HK-2 (cell line): ENCODE results near the gene TBRG4.
"Not testable (repeated sequence)": the region's sequence is repeated elsewhere in the genome, so short reads cannot be mapped to it uniquely, and the experiment has no call there.

Source experiments
- DNase-seq: peaks from one replicate; pipeline ENCODE4 v3.0.0-alpha.2; 2018; ENCODE audit not compliant: unreplicated experiment

The TBRG4 gene

DNA sequence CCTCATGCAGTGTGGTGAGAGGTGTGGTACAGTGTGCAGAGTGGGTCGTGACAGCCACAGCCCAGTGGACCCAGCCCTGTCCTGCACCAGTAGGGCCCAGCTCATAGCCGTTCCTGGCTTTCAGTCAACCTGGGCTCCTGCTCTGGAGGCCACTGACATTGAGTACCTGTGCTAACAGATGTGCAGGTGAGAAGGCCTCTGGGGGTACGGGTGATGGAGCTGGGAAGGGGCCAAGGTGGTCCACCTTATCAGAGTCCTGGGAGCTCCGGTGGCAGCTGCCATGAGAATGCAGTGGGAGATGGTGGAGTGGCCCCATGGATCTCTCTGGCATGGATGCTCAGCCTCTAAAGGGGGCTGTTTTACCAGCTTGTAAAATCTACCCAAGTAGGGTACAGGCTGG, 6.1 kb upstream of the TBRG4 start:
- DNase-seq: no peak

DNA sequence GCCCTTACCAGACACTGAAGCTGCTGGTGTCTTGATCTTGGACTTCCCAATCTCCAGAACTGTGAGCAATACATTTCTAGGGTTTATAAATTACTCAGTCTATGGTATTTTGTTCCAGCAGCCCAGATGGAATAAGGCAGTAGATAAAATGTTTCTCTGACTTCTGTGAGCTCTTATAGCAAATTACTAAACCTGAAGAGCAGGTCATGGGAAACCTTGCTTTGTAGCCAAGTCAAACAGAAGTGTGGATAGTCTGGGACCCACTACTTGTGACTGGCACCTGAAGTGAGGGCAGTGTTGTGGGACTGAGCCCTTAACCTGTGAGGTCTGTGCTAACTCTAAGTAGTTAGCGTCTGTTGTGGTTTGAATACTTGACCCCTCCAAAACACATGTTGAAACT, 4.6 kb upstream of the TBRG4 start:
- DNase-seq: no peak

DNA sequence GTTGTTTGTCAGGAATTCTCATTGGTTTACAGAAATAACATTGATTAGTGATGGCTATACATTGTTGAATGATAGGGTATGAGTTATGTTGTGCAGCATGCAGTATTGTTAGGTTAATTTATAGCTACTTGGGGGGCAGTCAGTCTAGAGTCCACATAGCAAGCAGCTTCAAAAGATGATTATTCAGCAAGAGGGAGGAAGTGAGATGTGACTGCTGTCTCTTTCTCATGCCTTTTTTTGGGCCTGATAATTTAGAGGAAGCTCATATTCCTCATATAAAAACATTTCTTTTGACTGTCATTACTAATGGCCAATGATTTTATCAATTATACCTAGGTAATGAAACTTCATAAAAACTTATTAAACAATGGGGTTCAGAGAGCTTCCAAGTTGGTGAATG, 3.4 kb upstream of the TBRG4 start:
- DNase-seq: no peak

DNA sequence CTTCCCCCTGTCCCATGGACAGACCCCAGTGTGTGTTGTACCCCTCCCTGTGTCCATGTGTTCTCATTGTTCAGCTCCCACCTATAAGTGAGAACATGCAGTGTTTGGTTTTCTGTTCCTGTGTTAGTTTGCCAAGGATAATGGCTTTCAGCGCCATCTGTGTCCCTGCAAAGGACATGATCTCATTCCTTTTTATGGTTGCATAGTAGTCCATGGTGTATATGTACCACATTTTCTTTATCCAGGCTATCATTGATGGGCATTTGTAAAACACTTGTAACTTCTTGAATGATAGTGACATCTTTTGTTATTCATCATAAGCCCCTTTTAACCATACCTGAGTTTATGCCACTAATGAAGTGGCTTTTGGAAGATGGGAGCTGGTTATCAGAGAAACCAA, 2.8 kb upstream of the TBRG4 start:
- not testable (repeated sequence) for DNase-seq

DNA sequence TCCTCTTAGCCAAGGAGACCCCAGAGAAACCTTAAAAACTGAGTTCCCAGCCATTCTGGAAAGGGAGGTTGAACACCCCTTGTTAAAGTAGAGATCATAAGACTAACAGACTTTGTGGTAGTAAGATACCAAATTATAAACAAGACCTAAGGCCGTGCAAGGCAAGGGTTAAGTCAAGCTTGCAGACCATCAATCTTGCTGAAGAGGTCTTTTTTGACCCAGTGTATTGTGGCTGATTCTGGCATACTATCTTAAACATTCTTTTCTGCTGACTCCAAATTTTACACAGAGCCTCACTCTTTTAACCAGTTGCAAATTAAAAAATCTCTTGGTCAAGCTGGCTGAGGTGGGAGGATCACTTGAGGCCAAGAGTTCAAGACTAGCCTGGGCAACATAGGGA, 1.2 kb upstream of the TBRG4 start:
- DNase-seq: no peak

DNA sequence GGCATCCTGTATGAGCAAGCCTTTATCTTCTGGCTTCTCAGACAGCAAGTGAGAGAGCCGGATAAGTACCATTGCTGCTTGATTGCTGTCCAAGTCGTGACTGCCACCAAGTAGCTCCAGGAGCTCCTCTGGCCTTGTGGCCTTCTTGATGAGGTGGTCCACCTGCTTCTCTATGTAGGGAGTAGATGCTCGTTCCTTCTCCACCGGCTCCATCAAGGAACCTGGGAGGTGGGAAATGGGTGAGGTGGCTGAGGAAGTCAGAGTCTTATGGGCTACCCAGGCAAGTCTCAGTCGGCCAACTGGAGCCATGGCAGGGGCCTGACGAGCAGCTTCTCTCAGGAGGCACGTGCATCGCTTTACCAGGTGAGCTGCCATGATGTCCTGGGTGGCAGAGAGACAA, 2.6 kb downstream of the TBRG4 start:
- no peak for DNase-seq

DNA sequence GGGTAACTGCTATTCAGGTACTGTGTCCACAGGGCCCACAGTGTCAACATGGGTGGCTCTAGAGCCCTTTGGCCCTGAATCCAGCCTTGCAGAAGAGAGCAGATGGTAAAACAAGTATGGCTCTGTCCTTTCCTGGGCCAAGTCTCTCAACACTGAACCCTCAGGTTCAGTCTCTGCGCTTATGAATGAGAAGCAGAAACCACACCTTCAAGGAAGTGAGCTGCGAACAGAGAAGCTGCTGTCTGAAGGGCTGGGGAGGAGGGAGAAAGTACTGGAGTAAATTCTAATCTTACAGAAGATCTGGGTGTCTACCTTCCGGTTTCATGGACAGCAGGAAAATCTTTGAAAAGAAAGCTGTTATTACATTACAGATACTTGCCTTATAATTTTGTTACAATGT, 4.1 kb downstream of the TBRG4 start:
- no peak for DNase-seq

DNA sequence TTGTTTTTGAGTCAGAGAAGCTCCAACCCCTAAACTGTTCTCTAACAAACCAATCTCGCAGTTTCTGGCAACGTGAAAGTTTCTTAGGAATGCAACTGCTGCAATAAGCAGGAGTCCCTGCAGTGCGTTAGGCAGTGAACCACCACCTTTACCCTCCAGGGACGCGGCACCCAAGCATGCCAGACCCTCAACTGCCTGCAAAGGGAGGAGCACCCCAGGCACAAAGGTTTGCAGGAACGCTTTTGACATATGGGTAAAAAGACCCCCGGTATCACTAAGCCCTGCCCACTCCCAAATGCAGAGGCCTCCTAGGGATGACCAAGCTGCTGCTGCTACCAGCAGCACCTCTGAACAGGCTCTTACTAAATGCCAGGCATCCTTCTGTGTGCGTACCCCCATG, 4.7 kb downstream of the TBRG4 start:
- DNase-seq: no peak

DNA sequence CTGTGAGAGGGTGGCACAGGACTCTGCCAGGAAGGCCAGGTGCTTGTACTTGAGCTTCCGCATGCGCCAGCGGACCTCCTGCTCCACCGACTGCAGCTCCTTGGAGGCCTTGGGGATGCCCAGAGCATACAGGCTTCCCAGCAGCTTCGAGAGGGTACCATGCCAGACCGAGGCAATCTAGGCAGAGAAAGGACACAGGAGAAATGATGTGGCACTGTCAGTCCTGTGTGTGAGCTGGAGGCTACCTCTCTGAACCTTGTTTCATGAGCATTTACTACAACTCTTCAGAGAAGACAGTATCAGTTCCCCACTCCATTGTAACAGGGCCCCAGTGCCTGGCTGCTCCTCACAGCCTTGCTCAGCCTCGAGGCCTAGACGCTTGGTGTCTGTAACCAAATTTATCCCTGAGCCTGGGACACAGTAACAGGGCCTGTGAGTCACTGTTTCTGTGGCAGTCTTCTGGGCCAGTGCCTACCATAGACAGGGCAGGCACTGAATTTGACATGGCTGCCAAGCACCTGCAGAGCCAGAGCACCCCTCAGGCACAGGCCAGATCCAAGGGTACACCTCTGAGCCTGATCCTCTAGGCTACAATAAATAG, 5.8 kb downstream of the TBRG4 start:
- no peak for DNase-seq

DNA sequence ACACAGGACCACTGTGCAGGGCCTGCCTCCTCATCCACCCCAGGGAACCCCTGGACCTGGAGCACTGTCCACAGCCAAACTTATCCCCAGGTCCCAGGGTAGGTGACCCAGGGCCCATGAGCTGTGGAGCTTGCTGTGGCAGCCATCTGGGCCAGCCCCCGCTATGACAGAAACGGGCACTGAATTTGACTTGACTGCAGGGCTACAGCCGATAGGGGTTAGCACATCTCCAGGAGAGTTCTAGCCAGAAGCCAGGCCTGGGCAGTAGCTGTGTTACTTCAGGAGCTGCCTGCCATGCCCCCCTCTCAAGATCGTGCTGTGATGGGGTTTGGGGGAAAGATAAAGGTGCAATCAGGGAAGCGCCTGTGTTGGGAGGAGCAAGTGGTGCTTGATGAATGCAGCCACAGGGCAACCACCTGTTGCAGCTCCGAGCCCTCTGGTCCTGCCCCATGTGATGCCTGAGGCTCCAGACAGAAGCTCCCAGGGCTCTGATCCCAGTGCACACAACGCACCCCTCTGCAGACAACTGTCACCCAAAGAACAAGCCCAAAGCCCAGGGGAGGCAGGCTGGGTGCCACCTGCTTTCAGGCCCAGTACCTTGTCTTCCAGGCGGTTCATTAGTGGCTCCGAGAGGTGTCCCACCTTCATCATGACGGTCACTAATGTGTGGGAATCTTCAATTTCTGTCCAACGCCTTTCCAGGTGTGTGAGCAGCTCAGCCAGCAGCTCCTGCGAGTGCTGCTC, 6.5 kb downstream of the TBRG4 start:
- DNase-seq: no peak

DNA sequence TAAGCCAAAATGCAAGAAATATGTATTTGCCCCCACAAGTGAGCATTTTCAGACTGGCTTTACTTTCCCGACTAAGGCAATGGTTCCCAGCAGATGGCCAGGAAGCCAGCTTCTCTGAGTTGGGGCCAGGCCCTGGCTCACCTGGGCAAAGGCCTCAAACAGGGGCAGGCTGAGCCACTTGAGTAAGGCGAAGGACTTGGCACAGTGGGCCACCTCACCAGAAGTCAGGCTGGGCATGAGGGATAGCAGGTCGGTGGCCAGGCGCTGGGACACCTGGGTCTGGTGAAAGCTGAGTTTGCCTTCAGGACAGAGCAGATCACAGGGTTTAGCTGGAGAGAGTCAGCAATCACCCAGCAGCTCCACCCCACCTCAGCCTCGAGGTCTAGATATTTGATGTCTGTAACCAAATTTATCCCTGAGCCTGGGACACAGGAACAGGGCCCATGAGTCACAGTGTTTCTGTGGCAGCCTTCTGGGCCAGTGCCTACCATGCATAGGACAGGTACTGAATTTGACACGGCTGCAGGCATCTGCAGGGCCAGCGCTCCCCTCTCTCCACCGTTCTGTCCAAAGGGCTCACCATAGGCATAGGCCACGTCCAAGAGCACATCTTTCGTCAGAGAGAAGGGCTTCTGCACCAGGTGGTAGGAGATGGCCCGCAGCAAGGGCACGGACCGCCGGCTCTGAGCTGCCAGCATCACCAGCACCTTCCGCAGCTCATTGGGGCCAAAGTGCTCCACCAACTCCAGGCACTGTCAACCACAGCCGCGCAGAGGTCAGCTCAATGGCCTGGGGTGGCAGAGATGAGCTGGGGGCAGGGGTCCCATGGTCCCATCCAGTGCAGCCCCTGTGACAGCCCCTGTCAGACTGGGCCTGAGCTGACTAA, 7.3 kb downstream of the TBRG4 start:
- no peak for DNase-seq

DNA sequence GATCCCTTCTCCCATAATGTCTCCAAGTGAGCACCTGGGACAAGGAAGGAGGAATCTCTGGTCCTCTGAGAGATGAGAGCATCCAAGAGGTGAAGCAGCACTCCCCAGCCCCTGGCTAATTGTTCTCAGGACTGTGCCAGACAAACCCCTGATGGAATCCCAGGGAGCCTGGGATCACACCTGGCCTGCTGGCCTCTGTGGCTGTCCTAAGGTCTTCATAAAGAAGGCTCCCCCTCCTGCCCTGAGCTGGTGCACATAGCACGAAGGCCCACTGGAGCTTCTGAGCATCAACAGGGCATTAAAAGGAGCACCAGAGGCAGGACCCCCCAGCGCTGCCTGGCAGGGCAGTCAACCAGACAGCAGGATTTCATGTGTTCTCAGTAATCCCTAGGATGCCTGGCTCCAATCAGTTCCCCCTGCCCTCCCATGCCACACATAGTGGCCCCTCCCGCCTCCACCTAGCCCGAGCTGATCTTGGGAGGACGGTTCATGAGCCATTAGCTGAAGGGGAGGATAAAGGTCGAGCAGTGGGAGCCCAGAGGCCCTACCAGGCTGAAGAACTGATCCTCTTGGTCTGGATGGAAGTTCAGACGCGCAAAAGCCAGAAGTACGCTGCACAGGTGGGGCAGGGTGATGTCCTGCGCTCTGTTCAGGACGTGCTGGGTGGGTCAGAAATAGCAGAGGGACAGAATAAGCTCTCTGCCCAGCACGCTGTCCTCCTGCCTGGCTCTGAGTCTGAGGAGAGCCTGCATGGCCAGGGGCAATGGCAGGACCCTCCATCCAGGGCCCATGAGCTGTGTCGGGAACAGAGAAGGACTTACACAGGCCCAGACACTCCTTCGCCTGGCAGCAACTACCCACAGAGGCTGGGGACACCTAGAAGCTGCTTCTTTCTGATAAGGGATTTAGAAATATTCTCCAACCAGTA, 8.4 kb downstream of the TBRG4 start:
- no peak for DNase-seq

DNA sequence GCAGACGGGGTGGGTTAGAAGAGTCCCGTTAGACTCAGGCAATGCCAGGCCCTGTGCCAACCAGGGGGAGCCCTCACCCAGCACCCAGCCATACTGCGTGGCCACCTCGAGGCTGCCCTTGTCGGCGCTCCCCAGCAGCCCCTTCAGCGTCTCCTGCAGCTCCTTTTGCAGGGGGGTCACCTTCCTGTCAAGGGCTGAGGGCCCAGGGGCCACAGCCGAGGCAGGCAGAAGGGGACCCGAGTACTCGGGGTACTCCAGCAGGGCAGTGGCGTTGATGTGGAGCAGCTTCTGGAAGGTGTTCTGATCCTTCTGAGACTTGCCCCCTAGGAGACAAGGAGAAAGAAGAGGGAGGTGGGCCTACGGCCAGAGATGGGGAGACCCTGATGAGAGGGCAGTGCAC, 9.7 kb downstream of the TBRG4 start:
- no peak for DNase-seq

DNA sequence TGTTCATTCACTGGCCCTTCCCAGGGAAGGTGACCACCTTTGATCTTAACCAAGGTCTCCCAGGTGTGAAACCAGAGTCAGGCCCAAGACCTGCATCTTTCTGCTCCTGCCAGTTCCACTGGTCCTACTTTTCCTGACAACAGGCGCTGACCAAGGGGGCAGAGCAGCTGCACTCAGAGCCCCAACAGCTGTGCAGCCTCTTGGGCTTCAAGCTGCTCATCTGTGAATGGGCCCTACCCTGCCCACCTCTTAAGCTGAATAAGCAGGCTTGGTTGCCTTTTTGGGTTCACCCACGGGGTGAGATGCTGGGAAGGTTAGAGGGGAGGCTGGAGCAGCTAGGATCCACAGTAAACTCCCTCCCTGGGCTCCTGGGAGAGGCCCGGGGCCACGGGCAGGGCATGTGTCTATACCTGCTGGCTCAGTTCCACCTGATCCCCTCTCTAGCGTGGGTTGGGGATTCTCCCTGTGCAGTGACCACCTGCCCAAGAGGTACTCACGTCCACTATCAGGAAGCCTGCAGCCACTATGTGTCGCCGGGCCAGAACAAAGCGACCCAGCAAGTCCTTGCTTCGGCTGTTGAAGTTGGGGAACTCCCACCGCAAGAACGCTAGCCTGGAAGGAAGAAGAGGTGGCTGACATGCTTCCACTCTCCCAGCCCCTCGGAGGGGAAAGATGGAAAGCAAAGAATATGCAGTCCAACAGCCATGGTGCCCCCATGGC, 10.6 kb downstream of the TBRG4 start:
- no peak for DNase-seq

DNA sequence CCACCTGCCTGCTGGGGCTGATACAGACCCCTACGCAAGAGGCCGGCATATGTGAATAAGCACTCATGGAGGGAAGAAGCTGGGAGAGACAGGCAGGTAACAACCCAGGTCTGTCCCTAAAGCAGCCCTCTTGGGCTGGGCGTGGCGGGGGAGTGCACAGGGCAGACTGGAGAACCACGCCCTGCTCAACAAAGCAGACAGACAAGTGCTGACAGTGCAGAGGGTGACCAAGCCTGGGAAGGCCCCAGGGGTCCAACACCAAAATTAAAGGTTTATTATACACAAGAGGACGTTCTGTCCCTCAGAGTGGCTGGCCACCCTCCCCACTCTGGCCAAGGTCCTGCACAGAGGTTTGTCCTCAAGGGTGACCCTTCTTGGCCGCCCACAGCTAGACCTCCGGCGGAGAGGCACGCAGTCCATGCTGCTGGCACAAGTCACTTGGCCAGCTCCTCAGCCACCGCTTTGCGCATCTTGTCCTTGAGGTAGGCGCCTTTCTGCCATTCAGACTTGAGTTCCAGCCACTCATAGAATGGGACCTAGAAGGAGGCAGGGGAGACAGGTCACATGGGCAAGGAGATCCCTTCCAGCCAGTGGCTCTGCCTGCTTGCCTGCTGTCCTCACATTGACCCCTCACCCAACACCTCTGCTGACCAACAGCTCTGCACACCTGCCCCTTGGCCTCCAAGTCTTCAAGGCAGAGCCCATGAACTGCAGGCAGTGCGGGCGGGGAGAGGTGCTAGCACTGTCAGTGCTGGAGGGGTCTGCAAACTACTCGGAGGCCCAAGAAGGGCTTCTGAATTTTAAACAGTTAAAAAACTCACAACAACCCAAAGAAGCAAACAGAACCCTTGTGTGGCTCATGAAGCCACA, 11.4 kb downstream of the TBRG4 start:
- no peak for DNase-seq

DNA sequence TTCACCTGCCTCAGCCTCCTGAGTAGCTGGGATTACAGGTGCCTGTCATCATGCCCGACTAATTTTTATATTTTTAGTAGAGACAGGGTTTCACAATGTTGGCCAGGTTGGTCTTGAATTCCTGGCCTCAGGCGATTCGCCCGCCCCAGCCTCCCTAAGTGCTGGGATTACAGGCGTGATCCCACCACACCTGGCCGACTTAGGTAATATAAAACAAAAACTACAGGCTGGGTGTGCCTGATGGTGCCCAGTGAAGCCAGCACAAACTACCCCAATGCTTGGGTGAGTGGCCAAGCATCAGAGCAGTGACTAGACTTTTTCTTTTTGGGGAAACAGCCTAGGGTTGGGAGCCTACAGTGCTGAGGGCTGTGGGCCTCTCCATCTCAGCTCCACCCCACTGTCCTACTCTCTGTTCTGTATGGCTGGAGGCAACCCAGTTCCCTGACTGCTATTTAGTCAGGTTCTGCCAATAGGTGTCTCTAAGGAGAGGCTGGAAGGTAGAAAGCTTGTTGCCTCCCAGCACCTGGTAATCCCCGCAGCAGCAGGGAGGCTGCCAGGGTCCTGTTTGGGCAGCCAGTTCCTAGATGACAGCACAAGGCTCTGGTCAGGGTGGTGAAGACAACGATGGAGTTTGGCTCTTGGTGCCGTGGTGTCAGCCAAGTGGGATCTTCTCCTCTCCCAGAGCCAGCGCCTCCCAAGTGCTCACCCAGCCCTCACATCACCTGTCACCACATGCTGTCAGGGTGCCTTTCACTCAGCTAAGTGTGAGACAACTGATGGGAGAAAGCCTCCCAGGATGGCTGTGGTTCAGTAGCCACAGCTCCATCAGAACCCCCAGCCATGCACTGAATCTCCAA, 12.3 kb downstream of the TBRG4 start:
- DNase-seq: no peak

DNA sequence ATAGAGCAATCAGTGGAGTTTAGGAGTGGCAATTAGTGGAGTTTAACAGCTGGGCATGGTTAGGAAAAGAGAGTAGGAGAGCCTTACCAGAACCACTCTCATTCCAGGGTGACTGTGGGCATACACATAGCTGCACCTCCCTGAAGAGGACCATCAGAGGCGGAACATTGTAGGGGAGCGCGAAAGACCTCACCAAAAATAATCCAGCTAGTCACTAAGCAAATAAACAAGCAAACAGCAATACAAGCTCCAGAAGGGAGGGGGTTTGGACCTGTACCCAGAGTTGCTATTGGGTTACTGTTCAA, 18.6 kb downstream of the TBRG4 start:
- no peak for DNase-seq

DNA sequence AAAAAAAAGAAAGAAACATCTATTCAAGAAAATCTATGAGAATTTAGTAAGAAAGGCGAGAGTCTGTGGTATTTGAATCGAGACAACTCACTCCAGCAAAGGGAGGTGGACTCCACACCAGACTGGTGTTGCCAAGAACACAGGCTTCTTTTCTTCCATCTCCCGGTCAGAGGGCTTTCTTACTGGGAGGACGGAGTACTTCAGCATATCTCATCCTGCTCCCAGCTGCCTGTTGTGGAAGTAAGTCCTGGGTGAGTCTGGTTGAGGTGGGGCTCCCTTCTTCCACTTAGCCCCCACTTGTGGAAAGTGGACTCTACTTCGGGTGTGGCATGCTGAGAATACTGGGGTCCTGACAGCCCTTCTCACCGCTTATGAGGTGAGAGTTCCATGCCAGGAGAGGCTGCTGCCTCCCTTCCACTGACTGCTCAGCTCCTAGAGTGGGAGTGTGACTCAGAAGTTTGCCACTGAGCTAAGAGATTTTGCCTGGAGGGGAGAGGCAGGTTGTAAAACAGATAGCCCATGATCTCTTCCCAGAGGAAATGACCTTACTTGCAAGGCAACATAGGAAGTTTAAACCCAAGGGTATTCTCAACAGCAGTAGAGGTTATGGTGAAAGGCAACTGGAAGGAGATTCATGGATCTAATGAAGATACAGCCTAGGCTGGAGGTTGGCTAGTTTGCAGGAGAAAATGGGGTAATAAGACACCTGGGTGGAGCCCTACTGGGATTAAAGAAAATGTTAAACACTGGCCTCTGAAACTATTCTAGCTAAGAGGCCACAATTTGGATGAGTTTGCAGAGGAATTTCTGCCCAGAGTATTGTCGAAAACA, 19.2 kb downstream of the TBRG4 start:
- no peak for DNase-seq
